Occipital lobe (tissue), 2 donors: ENCODE measurements around the gene KIR2DL4. TPM values are rescaled to one million over a fixed set of nuclear protein-coding genes. Genes with fewer than 3 reads are reported as not detected.
"Not testable (repeated sequence)": the region's sequence is repeated elsewhere in the genome, so short reads cannot be mapped to it uniquely, and the experiment has no call there.

ENCODE experiments used
- DNase-seq: peaks from one replicate; lab custom pipeline; 2025; lab: John Stamatoyannopoulos, UW
- total RNA-seq: library from RNA; depleted of rRNA; stranded (reverse); fragments of >200 nt; gene quantifications from one replicate; pipeline ENCODE4 v1.2.3, GENCODE V29; 2014

Gene KIR2DL4
- total RNA-seq: not detected

DNA sequence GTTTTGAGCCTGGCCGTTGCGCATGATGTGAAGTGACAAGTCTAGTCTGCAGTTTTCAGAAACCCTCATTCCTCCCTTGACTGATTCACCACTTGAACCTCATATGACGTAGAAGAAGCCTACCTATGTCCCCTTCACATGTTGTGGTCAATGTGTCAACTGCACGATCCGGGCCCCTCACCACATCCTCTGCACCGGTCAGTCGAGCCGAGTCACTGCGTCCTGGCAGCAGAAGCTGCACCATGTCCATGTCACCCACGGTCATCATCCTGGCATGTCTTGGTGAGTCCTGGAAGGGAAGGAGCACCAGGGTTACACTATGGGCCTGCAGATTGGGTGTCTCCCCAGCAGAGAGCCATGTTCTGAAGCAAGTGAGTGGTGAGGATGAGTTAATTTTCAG lies at the start of gene KIR2DL4:
Gene KIR2DL4, plus strand, starts transcription at position 201 of the 400 bp plus-strand sequence. Its CDS starts 42 bp downstream, at position 243.
- no peak for DNase-seq

DNA sequence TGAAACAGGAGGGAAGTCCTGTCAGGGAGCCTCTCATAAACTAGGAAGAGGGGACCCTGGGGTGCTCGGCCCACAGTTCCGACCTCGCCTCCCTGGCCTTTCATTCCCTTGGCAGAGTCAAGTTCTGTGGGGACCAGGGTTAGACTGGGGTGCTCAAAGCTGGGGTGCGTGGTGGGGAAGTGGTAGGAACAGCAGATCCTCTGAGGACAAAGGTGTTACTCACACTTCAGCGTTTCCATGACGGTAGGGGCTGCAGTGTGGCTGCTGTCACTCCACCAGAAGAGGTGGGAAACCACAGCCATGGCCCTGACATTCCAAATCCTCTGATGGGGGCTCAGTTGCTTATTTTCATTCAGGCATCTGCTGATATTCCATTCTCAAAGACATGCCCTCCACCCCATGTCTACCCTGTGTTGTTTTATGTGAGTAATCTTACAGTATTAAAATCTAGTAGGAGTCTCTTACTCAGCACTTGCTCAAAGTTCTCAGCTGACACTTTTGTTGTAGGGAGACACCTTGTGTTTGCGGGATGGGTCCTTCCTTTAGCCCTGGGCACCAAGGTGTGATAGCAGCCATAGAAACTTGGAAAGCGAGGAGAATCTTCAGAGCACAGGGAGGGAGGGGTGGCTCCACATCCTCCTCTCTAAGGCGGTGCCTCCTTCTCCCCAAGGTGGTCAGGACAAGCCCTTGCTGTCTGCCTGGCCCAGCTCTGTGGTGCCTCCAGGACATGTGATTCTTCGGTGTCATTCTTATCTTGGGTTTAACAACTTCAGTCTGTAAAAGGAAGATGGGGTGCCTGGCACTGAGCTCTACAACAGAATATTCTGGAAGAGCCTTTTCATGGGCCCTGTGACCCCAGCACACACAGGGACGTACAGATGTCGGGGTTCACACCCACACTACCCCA lies 47.0 kb upstream of the KIR2DL4 start:
- not testable (repeated sequence) for DNase-seq

DNA sequence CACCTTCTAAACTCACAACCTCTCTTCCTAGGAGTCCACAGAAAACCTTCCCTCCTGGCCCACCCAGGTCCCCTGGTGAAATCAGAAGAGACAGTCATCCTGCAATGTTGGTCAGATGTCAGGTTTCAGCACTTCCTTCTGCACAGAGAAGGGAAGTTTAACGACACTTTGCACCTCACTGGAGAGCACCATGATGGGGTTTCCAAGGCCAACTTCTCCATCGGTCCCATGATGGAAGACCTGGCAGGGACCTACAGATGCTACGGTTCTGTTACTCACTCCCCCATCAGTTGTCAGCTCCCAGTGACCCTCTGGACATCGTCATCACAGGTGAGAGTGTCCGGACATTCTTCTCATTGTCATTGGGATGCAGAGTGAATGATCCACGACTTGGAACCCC lies 44.8 kb upstream of the KIR2DL4 start:
- not testable (repeated sequence) for DNase-seq

DNA sequence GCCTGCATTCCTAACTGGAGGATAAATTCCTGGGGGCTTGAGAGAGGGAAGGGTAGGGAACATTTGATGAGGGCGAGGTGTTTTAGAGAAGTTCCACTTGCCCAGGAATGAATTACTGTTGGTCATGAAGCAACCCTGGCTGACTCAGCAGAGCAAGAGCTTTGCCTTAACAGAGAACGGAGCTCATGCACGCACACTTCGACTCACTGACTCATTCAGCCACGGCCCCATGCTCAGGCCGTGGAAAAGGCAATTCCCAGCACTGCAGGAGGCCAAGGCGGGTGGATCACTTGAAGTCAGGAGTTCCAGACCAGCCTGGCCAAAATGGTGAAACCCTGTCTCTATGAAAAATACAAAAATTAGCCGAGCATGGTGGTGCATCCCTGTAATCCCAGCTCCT lies 39.2 kb upstream of the KIR2DL4 start:
- not testable (repeated sequence) for DNase-seq

DNA sequence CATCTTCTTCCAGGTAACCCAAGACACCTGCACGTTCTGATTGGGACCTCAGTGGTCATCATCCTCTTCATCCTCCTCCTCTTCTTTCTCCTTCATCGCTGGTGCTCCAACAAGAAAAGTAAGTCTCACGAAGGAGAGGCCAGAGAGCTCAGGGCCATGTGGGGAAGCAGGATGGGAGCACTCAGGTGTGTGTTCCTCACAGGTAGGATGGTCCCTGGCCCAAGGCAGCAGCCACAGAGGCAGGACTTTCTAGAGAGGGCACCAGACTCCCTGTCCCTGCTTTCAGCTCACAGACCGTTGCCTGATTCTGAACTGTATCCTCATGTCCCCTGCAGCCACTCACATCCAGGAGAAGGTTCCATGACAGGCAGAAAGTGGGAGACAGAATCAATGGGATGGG lies 36.9 kb upstream of the KIR2DL4 start:
- DNase-seq: not testable (repeated sequence)

DNA sequence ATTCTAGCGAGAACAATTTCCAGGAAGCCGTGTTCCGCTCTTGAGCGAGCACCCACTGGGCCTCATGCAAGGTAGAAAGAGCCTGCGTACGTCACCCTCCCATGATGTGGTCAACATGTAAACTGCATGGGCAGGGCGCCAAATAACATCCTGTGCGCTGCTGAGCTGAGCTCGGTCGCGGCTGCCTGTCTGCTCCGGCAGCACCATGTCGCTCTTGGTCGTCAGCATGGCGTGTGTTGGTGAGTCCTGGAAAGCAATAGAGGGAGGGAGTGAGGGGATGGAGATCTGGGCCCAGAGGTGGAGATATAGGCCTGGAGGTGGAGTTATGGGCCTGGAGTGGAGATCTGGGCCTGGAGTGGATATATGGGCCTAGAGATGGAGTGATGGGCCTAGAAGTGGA lies 33.8 kb upstream of the KIR2DL4 start, which contains the start of gene KIR2DL1:
Gene KIR2DL1, plus strand, starts transcription at position 148 of the 400 bp plus-strand sequence. Its CDS starts 58 bp downstream, at position 206.
- DNase-seq: not testable (repeated sequence)

DNA sequence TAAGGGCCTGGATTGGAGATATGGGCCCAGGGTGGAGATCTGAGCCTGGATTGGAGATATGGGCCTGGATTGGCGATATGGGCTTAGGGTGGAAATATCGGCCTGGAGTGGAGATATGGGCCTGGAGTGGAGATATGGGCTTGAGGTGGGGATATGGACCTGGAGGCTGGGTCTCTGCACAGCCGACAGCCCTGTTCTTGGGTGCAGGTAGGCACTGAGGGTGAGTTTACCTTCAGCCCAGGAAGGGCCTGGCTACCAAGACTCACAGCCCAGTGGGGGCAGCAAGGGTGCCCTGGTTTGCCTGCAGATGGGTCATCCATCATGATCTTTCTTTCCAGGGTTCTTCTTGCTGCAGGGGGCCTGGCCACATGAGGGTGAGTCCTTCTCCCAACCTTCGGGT lies 32.9 kb upstream of the KIR2DL4 start:
- not testable (repeated sequence) for DNase-seq

DNA sequence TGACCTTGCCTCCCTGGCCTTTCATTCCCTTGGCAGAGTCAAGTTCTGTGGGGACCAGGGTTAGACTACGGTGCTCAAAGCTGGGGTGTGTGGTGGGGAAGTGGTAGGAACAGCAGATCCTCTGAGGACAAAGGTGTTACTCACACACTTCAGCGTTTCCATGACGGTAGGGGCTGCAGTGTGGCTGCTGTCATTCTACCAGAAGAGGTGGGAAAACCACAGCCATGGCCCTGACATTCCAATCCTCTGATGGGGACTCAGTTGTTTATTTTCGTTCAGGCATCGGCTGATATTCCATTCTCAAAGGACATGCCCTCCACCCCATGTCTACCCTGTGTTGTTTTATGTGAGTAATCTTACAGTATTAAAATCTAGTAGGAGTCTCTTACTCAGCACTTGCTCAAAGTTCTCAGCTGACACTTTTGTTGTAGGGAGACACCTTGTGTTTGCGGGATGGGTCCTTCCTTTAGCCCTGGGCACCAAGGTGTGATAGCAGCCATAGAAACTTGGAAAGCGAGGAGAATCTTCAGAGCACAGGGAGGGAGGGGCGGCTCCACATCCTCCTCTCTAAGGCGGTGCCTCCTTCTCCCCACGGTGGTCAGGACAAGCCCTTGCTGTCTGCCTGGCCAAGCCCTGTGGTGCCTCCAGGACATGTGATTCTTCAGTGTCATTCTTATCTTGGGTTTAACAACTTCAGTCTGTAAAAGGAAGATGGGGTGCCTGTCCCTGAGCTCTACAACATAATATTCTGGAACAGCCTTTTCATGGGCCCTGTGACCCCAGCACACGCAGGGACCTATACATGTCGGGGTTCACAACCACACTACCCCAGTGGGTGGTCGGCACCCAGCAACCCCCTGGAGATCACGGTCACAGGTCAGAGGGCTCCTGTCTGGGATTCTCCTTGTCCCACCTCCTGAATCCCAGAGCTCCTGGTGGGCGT lies 32.1 kb upstream of the KIR2DL4 start:
- not testable (repeated sequence) for DNase-seq

DNA sequence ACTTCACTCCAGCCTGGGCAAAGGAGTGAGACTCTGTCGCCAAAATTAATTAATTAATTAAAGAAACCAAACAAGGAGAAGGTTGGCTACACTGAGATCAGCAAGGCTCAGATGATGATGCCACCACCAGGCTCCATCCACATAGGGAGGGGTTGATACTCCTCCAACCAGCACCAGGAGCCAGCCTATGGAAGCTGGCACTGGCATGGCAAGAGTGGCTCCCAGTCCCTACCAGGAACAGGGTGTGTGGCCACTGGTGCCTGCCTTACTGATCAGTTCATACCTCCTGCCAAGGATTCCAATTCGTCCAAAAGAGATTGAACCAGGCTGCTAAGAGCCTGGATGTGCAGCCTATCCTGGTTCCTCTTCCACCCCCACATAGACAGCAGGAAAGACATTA lies 30.7 kb upstream of the KIR2DL4 start:
- not testable (repeated sequence) for DNase-seq

DNA sequence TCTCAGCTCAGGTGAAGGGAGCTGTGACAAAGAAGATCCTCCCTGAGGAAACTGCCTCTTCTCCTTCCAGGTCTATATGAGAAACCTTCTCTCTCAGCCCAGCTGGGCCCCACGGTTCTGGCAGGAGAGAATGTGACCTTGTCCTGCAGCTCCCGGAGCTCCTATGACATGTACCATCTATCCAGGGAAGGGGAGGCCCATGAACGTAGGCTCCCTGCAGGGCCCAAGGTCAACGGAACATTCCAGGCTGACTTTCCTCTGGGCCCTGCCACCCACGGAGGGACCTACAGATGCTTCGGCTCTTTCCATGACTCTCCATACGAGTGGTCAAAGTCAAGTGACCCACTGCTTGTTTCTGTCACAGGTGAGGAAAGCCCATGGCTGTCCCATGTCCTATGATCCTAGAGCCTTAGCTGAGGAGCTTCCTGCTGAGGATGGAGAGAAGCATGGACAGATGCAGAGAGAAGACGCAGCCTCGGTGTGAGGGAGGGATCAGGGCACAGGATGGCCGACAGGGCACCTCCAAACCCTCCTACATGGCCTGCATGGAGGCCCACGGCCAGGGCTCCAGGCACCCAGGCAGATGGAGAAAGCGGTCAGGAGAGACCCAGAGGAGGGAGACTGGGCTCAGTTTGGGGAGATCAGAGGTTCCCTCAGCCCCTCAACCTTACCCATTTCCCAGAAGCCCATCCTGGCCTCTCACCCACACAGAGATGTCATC lies 28.2 kb upstream of the KIR2DL4 start:
- DNase-seq: not testable (repeated sequence)

DNA sequence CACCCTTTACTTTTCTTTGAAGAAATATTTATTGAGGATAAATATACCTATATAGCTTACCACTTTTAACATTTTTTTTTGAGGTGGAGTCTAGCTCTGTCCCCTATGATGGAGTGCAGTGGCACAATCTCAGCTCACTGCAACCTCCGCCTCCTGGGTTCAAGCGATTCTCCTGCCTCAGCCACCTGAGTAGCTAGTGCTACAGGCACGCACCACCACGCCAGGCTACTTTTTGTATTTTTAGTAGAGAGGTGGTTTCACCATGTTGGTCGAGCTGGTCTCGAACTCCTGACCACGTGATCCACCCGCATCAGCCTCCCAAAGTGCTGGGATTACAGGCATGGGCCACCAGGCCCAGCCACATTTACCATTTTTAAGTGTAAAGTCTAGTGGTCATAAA lies 27.6 kb upstream of the KIR2DL4 start:
- not testable (repeated sequence) for DNase-seq

DNA sequence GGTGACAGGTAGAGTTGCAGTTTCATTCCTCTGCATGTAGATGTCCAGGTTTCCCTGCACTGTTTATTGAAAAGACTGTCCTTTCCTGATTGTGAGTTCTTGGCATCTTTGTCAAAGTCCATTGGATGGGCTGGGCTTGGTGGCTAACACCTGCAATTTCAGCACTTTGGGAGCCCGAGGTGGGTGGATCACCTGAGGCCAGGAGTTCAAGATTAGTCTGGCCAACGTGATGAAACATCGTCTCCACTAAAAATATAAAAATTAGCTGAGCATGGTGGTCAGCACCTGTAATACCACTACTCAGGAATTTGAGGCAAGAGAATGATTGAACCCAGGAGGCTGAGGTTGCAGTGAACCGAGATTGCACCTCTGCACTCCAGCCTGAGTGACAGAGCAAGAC lies 25.6 kb upstream of the KIR2DL4 start:
- not testable (repeated sequence) for DNase-seq

DNA sequence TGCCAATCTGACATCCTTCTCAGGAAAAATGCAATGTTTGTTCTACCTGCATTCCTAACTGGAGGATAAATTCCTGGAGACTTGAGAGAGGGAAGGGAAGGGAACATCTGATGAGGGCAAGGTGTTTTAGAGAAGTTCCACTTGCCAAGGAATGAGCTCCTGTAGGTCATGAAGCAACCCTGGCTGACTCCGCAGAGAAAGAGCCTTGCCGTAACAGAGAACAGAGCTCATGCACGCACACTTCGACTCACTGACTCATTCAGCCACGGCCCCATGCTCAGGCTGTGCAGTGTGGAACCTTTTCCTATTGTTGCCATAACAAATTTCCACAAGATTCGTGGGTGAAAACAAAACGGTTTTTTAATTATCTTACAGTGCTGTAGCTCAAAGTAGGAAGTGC lies 24.5 kb upstream of the KIR2DL4 start:
- not testable (repeated sequence) for DNase-seq

DNA sequence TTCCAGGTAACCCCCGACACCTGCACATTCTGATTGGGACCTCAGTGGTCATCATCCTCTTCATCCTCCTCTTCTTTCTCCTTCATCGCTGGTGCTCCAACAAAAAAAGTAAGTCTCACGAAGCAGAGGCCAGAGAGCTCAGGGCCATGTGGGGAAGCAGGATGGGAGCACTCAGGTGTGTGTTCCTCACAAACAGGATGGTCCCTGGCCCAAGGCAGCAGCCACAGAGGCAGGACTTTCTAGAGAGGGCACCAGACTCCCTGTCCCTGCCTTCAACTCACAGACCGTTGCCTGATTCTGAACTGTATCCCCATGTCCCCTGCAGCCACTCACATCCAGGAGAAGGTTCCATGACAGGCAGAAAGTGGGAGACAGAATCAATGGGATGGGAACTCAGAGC lies 20.5 kb upstream of the KIR2DL4 start:
- not testable (repeated sequence) for DNase-seq

DNA sequence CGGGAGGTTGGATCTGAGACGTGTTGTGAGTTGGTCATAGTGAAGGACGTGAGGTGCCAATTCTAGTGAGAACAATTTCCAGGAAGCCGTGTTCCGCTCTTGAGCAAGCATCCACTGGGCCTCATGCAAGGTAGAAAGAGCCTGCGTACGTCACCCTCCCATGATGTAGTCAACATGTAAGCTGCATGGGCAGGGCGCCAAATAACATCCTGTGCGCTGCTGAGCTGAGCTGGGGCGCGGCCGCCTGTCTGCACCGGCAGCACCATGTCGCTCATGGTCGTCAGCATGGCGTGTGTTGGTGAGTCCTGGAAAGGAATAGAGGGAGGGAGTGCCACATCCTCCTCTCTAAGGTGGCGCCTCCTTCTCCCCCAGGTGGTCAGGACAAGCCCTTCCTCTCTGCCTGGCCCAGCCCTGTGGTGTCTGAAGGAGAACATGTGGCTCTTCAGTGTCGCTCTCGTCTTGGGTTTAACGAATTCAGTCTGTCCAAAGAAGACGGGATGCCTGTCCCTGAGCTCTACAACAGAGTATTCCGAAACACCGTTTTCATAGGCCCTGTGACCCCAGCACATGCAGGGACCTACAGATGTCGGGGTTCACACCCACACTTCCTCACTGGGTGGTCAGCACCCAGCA lies 17.2 kb upstream of the KIR2DL4 start:
- not testable (repeated sequence) for DNase-seq

DNA sequence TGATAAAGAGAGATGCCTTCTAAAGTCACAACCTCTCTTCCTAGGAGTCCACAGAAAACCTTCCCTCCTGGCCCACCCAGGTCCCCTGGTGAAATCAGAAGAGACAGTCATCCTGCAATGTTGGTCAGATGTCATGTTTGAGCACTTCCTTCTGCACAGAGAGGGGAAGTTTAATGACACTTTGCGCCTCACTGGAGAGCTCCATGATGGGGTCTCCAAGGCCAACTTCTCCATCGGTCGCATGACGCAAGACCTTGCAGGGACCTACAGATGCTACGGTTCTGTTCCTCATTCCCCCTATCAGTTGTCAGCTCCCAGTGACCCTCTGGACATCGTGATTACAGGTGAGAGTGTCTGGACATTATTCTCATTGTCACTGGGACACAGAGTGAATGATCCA lies 15.3 kb upstream of the KIR2DL4 start:
- DNase-seq: not testable (repeated sequence)

DNA sequence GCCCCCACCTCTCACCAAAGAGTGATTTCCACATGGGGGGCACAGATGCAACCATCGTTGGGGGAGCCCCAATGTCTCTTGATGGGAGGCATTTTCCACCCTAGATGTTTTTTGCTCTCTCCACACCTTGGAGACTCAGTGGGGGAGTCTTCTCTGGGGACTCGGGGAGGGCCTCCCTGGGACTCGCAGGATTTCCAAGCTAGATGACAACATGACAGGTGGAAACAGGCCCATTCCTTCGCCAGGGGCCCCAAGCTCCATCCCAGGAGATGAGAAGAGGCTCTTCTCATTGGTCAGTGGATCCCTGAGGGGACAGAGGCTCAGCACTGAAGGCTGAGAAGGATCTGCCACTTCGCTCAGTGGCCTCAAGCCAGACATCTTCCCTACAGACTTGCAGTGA lies 12.7 kb upstream of the KIR2DL4 start:
- no peak for DNase-seq

DNA sequence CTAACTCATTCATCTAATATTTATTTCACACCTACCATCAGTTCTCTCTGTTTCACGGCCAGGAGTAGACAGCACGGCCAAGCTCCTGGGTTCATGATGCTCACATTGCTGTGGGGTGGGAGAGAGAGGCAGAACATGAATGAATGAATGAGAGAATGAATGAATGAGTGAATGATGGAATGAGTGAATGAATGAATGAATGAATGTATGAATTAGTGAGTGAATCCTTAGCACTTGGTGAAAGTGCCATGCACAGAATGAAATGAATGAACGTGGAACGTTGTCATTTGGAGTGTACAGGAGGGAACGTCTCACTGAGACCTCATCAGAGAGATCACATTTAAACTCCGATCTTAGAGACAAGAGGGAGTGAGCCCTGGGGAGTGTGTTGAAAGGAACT lies 11.9 kb upstream of the KIR2DL4 start:
- no peak for DNase-seq

DNA sequence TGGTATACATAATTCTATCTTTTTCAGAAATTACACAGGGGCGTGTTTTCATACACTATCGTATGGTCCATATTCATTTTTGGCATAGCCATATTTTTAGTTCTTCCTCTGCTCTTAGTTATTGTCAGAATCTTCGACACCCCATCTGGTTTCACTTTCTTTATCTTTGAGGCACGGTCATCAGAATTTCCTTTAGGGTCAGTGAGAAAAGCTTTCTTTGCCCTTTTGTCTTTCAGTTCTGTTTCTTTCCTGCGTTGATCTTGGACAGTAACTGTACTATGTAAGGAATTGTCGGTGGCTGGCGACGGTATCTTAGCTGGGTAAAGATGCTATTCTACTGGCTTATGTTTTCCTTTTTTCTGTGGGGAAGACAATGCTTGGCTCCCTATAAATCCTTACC lies 10.6 kb upstream of the KIR2DL4 start:
- DNase-seq: no peak

DNA sequence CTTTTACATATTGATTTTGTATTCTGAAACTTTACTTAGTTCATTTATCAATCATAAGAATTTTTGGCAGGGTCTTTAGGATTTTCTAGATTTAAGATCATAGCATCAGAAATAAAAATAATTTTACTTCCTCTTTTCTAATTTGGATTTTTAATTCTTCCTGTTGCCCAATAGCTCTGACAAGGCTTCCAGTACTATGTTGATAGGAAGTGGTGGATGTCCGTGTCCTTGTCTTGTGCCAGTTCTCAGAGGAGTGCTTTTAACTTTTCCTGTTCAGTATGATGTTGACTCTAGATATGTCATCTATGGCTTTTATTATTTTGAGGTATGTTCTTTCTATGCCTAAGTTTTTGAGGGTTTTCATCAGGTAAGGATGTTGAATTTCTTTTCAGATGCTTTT lies 7.7 kb upstream of the KIR2DL4 start:
- DNase-seq: no peak

DNA sequence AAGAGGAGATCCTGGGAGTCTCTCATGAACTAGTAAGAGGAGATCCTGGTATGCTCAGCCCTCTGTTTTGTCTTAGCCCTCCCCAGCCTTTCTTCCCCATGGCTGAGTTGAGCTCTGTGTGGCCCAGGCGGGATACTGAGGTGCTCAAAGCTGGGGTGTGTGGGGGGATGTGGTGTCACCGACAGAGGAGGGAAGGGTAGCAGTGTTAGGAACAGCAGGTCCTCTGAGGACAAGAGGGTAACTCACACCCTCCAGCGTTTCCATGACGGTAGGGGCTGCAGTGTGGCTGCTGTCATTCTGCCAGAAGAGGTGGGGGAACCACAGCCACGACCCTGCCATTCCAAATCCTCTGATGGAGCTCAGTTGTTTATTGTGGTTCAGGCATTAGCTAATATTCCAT lies 691 bp downstream of the KIR2DL4 start:
- DNase-seq: no peak
